WERI-Rb-1 (cell line): ENCODE data around the gene IL18R1.

Source experiments
- DNase-seq: peaks from one replicate; pipeline ENCODE4 v3.0.0-alpha.2; 2020
- H3K27ac ChIP-seq: fragments of 250-450 bp; sonication (Bioruptor Pico); 2 replicates; pipeline ENCODE4 v1.5.1; 2020; ENCODE audit warnings: mild to moderate bottlenecking, moderate library complexity
- H3K27me3 ChIP-seq: fragments of 250-450 bp; sonication (Bioruptor Pico); 2 replicates; pipeline ENCODE4 v1.5.1; 2021; ENCODE audit warnings: mild to moderate bottlenecking, low read depth, moderate library complexity; ENCODE audit not compliant: insufficient read depth, severe bottlenecking
- H3K36me3 ChIP-seq: fragments of 250-450 bp; sonication (Bioruptor Pico); 2 replicates; pipeline ENCODE4 v1.5.1; 2020; ENCODE audit warnings: mild to moderate bottlenecking, moderate library complexity
- H3K4me3 ChIP-seq: 2 replicates; pipeline ENCODE4 v1.5.1; 2011; ENCODE audit warnings: low read depth, mild to moderate bottlenecking, control low read depth, low read length
- H3K9me3 ChIP-seq: fragments of 250-450 bp; sonication (Bioruptor Pico); 2 replicates; pipeline ENCODE4 v1.5.1; 2021; ENCODE audit warnings: mild to moderate bottlenecking, moderate library complexity; ENCODE audit not compliant: severe bottlenecking
- TF ChIP-seq, protein P1 (sequence below): IDR thresholded peaks from 2 replicates; pipeline ENCODE4 v1.5.1; 2011; ENCODE audit warnings: low read depth, mild to moderate bottlenecking, control low read depth, inconsistent platforms, low read length

The IL18R1 gene

DNA sequence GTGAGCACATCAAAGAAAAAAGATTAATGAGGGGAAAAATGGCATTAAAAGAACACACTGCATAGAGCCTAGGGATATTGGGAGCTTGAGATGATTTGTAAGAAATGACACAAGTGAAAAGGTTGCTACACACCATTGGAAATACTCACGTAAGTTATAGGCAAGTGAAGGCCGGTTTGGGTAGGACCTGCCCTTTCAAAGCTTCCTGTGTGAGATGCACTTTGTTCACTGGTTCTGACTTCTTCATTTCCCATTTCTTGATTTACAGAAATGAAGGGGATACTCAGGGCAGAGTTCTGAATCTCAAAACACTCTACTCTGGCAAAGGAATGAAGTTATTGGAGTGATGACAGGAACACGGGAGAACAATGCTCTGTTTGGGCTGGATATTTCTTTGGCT is 67.3 kb downstream of the IL18R1 start, which contains the start of gene IL18RAP:
Gene IL18RAP, plus strand, starts transcription at position 251 of the 400 bp plus-strand sequence. Its CDS starts 118 bp downstream, at position 369.
- H3K9me3 ChIP-seq, result no peaks in the 10 kb centered on the region
- no peak for DNase-seq
- H3K4me3 ChIP-seq, result no peak within 1 kb of the TSS
- TF ChIP-seq, protein P1, sequence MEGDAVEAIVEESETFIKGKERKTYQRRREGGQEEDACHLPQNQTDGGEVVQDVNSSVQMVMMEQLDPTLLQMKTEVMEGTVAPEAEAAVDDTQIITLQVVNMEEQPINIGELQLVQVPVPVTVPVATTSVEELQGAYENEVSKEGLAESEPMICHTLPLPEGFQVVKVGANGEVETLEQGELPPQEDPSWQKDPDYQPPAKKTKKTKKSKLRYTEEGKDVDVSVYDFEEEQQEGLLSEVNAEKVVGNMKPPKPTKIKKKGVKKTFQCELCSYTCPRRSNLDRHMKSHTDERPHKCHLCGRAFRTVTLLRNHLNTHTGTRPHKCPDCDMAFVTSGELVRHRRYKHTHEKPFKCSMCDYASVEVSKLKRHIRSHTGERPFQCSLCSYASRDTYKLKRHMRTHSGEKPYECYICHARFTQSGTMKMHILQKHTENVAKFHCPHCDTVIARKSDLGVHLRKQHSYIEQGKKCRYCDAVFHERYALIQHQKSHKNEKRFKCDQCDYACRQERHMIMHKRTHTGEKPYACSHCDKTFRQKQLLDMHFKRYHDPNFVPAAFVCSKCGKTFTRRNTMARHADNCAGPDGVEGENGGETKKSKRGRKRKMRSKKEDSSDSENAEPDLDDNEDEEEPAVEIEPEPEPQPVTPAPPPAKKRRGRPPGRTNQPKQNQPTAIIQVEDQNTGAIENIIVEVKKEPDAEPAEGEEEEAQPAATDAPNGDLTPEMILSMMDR, result no peak
- no peaks in the 10 kb centered on the region for H3K36me3 ChIP-seq
- H3K27ac ChIP-seq, result no peak within 1 kb of the TSS
- H3K27me3 ChIP-seq, result peaks cover 57% of the 10 kb centered on the region

GRCh38 chr2:102423368-102423767 is 67.8 kb downstream of the IL18R1 start:
- Histone ChIP-seq H3K36me3 (no peaks in the 10 kb centered on the region), H3K9me3 (no peaks in the 10 kb centered on the region), H3K27ac (no peak overlapping the region), H3K27me3 (peaks cover 54% of the 10 kb centered on the region), H3K4me3 (no peak overlapping the region)
- no peak for DNase-seq
- TF ChIP-seq, protein P1, result no peak

GRCh38 chr2:102424754-102425153 is 69.2 kb downstream of the IL18R1 start:
- no peak for DNase-seq
- Histone ChIP-seq H3K27me3 (peaks cover 53% of the 10 kb centered on the region), H3K36me3 (no peaks in the 10 kb centered on the region), H3K27ac (no peak overlapping the region), H3K4me3 (no peak overlapping the region), H3K9me3 (no peaks in the 10 kb centered on the region)
- TF ChIP-seq, protein P1, result no peak

DNA sequence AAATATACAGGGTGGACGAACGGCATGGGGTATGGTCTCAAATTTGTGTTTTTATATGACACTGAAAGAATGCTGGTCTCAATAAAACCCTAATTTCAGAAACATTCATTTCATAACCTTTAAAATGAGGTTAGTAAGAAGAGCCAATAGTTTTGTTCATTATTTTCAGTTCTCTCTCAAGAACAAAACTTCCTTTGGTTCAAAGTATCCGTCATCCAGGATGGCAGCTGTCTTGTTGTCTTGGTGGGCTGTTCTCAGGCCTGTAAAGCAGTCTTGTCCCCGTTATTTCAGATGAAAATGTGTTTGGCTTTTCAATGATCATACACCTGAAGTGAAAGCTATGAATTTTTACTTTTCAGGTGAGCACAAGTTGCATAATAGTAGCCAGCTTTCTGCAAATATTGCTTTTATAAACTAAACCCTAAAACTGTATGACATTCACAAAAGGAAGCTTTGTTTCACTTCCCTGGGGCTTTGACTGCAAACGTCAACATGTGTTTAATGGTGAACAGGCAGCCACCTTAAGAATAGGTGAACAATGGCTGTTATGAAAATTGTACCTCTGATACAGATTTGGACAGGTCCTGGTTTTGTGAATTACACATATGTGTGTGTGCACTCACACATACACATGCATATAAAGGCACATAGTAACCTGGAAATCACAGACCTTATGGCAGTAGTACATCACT is 70.0 kb downstream of the IL18R1 start:
- Histone ChIP-seq H3K27me3 (peaks cover 45% of the 10 kb centered on the region), H3K9me3 (no peaks in the 10 kb centered on the region), H3K36me3 (no peaks in the 10 kb centered on the region), H3K27ac (no peak overlapping the region), H3K4me3 (no peak overlapping the region)
- TF ChIP-seq, protein P1, result no peak
- DNase-seq, result no peak

DNA sequence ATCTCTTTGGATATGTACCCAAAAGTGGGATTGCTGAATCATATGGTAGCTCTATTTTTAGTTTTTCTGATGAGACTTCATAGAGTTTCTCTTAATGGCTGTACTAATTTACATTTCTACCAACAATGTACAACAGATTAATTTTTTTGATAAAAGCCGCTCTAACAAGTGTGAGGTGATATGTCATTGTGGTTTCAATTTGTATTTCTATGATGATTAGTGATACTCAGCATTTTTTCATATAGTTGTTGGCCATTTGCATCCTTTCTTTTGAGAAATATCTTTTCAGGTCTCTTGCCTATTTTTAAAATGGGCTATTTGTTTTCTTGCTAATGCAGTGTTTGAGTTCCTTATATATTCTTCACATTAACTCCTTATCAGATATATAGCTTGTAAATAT is 71.7 kb downstream of the IL18R1 start:
- TF ChIP-seq, protein P1, result no peak
- H3K9me3 ChIP-seq, result no peaks in the 10 kb centered on the region

DNA sequence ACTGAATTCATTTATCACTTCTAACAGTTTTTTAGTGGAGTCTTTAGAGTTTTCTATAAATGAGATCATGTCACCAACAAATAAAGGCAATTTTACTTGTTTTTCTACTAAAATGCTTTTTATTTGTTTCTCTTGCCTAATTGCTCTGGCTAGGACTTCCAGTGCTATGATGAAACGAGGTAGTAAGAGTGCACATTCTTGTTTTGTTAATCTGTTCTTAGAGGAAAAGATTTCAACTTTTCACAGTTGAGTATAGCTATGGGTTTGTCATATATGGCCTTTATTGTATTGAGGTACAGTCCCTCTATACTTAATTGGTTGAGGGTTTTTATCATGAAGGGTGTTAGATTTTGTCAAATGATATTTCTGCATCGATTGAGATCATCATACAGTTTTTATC is 73.0 kb downstream of the IL18R1 start:
- H3K4me3 ChIP-seq, result no peak overlapping the region
- no peaks in the 10 kb centered on the region for H3K9me3 ChIP-seq
- TF ChIP-seq, protein P1, result no peak
- H3K27me3 ChIP-seq, result peaks cover 35% of the 10 kb centered on the region
- no peak overlapping the region for H3K27ac ChIP-seq
- no peak for DNase-seq
- no peaks in the 10 kb centered on the region for H3K36me3 ChIP-seq

More for the DNA sequence above, 71.7 kb downstream of the IL18R1 start:
- DNase-seq, result no peak
- Histone ChIP-seq H3K27ac (no peak overlapping the region), H3K36me3 (no peaks in the 10 kb centered on the region), H3K4me3 (no peak overlapping the region), H3K27me3 (peaks cover 39% of the 10 kb centered on the region)
